Lower leg skin (tissue), 4 donors: ENCODE data around the gene NLRP1. TPM values are rescaled to one million over a fixed set of nuclear protein-coding genes. Genes with fewer than 3 reads are reported as not detected.

ENCODE experiments used
- DNase-seq, 2 donors: peaks; one replicate each; pipeline ENCODE4 v3.0.0-alpha.2; 2019; ENCODE audit warnings: low spot score in 2 of 2
- H3K4me3 ChIP-seq: fragments of 200-600 bp; sonication (generic); 2 replicates; pipeline ENCODE4 v1.5.1; 2017; ENCODE audit warnings: mild to moderate bottlenecking, low read depth; ENCODE audit not compliant: poor library complexity, severe bottlenecking
- POLR2A ChIP-seq, 2 donors: fragments of 450-650 bp; IDR thresholded peaks; one replicate each; pipeline ENCODE4 v1.6.1; 2016 to 2017; ENCODE audit warnings: antibody characterized with exemption in 2 of 2, mild to moderate bottlenecking in 1 of 2, moderate library complexity in 1 of 2
- WGBS, 2 donors: methylation state at CpG; one replicate each; pipeline ENCODE4 v1.1.5; 2018; 5-methylcytosine and 5-hydroxymethylcytosine counted together
- intact Hi-C: fragments of 100-400 bp; cut with DNase I; formaldehyde crosslinking; loops from one replicate; pipeline ENCODE4 v1.15.0; 2023; ENCODE audit warnings: low total_unique reads
- total RNA-seq, 4 donors: library from RNA; depleted of rRNA; stranded (reverse); fragments of >200 nt; gene quantifications; one replicate each; pipeline ENCODE4 v1.1.0, GENCODE V29; 2016
- TF ChIP-seq, protein P1 (sequence below), 3 donors: fragments of 450-650 bp; IDR thresholded peaks; one replicate each; pipeline ENCODE4 v1.5.1; 2016; ENCODE audit warnings: antibody characterized with exemption in 3 of 3, mild to moderate bottlenecking in 3 of 3, moderate library complexity in 2 of 3

NLRP1 gene
- total RNA-seq, 4 donors from 2014 or later, result 55.5 to 163 (median 68.9) TPM

DNA sequence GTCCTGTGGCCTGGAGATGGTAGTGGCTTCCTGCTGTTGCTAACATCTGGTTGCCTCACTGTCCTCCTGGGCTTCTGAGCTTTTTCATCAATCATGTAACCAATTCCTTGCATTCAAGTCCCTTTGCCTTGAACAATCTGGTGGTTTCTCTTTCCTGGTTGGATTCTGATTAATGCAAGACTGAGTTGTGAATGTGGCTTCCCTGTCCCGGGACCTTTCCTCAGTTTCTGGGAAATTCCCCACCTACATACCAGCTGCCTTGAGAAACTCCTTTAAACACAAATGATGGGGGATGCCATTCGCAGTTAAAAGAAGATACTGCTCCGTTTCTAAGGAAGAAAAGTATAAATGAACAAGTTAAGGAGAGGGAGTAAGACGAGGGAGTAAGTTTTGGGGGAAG lies 39.9 kb upstream of the NLRP1 start:
- DNase-seq, result no peak
- no peak overlapping the region for H3K4me3 ChIP-seq
- no peak for TF ChIP-seq POLR2A (IDR thresholded peaks at IDR 0.05)
- TF ChIP-seq, protein P1, sequence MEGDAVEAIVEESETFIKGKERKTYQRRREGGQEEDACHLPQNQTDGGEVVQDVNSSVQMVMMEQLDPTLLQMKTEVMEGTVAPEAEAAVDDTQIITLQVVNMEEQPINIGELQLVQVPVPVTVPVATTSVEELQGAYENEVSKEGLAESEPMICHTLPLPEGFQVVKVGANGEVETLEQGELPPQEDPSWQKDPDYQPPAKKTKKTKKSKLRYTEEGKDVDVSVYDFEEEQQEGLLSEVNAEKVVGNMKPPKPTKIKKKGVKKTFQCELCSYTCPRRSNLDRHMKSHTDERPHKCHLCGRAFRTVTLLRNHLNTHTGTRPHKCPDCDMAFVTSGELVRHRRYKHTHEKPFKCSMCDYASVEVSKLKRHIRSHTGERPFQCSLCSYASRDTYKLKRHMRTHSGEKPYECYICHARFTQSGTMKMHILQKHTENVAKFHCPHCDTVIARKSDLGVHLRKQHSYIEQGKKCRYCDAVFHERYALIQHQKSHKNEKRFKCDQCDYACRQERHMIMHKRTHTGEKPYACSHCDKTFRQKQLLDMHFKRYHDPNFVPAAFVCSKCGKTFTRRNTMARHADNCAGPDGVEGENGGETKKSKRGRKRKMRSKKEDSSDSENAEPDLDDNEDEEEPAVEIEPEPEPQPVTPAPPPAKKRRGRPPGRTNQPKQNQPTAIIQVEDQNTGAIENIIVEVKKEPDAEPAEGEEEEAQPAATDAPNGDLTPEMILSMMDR (IDR thresholded peaks at IDR 0.05), result no peak
- intact Hi-C loops, result no loop called here
- WGBS, 2 donors, result 47 to 54% methylated on average over 4 of the region's 4 CpGs

DNA sequence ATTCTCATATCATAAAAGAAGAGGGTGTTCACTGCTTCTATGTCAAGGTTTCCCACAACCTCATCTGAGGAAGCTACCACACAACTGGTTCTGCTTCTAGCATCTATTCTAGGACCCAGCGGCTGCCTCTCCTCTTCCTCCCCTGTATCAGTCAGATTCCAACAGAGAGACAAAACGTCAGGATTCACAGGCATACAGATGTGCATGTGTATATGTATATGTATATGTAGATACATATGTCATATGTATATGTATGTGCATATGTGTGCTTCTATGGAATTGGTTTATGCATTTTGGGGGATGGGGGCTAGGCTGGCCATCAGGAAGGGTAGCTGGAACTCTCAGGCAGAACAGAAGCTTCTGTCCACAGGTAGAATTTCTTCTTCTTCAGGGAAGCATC lies 37.4 kb upstream of the NLRP1 start:
- no peak overlapping the region for H3K4me3 ChIP-seq
- TF ChIP-seq POLR2A (IDR thresholded peaks at IDR 0.05), result no peak
- TF ChIP-seq, protein P1 (IDR thresholded peaks at IDR 0.05), result no peak
- WGBS, 2 donors, result 64 to 67% methylated on average over 2 of the region's 2 CpGs
- no peak for DNase-seq
- intact Hi-C loops, result no loop called here

DNA sequence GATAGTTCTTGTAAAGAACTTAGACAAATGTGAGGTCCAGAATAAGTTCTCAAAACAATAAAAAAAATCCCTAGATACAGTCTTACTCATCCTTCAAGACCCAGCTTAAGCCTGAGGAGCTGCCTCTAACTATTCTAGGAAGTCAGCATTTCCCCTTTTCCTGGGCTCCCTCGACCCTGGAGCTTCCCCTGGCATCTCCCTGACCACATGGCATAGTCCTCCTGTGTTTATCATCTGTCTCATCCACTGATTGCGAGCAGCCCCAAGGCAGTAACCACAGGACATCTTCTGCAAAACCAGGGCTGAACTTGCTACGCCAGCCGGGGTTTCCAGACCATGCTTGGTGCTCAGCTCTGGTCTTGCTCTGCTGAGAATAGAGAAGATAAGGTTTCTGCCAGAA lies 36.7 kb upstream of the NLRP1 start:
- intact Hi-C loops, result no loop called here
- no peak overlapping the region for H3K4me3 ChIP-seq
- TF ChIP-seq, protein P1 (IDR thresholded peaks at IDR 0.05), result no peak
- no peak for TF ChIP-seq POLR2A (IDR thresholded peaks at IDR 0.05)
- WGBS, 2 donors, result 61 to 69% methylated on average over 4 of the region's 4 CpGs
- DNase-seq, result no peak

DNA sequence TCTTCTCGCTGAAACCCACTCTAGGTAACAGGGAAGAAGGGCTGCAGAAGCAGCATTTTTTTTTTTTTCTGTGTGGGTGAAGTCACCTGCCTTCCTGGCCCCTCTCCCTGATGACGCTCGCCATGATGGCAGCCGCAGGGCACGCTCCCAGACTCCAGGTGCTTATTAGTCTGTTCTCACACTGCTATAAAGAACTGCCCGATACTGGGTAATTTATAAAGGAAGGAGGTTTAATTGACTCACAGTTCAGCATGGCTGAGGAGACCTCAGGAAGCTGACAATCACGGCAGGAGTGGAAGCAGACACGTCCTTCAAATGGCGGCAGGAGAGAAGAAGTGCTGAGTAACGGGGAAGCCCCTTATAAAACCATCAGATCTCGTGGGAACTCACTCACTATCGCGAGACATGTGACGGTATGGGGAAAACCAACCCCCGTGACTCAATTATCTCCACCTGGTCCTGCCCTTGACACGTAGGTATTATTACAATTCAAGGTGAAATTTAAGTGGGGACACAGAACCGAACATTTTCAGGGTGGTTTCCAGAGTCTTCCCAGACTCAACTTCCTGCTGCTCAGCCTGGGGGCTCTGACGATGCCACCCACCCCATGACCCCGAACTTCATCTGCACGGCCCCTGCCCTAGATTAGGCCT lies 34.9 kb upstream of the NLRP1 start:
- intact Hi-C loops, result no loop called here
- 71 to 78% methylated on average over 20 of the region's 20 CpGs for WGBS, 2 donors
- no peak for DNase-seq

DNA sequence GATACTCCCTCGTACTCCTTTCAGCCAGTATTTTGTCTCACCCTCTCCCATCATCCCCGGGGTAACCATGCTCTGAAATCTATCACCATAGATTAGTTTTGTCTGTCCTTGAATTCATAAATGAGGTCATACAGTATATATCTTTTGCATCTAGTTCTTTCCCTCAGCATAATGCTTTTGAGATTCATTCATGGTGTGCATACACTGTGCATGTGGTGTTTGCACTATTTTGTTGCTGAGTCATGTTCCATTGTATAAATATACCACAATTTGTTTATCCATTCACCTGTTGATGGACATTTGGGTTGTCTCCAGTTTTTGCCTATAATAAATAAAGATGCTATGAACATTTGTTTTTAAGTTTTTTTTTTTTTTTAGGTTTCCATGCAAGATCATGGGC lies 34.2 kb upstream of the NLRP1 start:
- no peak overlapping the region for H3K4me3 ChIP-seq
- no peak for DNase-seq
- TF ChIP-seq, protein P1 (IDR thresholded peaks at IDR 0.05), result no peak
- 72 to 74% methylated on average over 2 of the region's 2 CpGs for whole genome bisulfite sequencing, 2 donors
- intact Hi-C loops, result no loop called here

More for the DNA sequence above, 34.9 kb upstream of the NLRP1 start:
- TF ChIP-seq POLR2A (IDR thresholded peaks at IDR 0.05), result no peak
- TF ChIP-seq, protein P1 (IDR thresholded peaks at IDR 0.05), result no peak
- H3K4me3 ChIP-seq, result no peak overlapping the region

DNA sequence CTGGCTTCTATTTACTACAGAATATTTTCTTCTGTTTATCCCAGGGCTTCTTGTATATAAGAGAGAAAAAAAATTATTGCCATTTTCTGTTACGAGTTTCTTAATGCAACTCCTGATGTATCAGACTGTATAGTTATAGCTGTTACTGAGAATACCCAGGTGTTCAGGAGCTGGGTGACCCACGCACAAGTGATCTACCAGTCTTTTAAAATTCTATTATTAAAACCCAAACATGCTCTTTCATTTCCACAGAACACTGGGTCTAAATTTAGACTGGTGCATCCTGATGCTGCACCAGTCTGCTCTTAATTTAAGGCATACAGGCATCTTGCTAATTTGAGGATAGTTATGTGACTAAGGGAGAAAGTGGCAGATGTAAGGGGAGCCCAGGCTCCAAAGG lies 31.2 kb upstream of the NLRP1 start:
- WGBS, 2 donors, result 87% methylated on average over 2 of the region's 2 CpGs
- H3K4me3 ChIP-seq, result no peak overlapping the region
- intact Hi-C loops, result no loop called here
- TF ChIP-seq, protein P1 (IDR thresholded peaks at IDR 0.05), result no peak
- no peak for TF ChIP-seq POLR2A (IDR thresholded peaks at IDR 0.05)
- DNase-seq, result no peak
